IMR-90 (cell line): ENCODE results near the gene XPNPEP2.

Source experiments
- CHD1 ChIP-seq: IDR thresholded peaks from 2 replicates; pipeline ENCODE4 v1.6.1; 2012; ENCODE audit warnings: low read depth, low read length, improper control_type of control experiment
- SMC3 ChIP-seq: fragments of 150-350 bp; IDR thresholded peaks from 2 replicates; pipeline ENCODE4 v1.6.1; 2016; ENCODE audit warnings: low read depth, mild to moderate bottlenecking, antibody characterized with exemption, low read length, moderate library complexity
- TF ChIP-seq, protein P1 (sequence below): conservative IDR thresholded peaks from 2 replicates; pipeline ENCODE4 v1.5.1; 2012; ENCODE audit warnings: mild to moderate bottlenecking, low read depth, low read length, improper control_type of control experiment

GRCh38 chrX:129781134-129781672, 42.4 kb downstream of the XPNPEP2 start:
- TF ChIP-seq, protein P1, sequence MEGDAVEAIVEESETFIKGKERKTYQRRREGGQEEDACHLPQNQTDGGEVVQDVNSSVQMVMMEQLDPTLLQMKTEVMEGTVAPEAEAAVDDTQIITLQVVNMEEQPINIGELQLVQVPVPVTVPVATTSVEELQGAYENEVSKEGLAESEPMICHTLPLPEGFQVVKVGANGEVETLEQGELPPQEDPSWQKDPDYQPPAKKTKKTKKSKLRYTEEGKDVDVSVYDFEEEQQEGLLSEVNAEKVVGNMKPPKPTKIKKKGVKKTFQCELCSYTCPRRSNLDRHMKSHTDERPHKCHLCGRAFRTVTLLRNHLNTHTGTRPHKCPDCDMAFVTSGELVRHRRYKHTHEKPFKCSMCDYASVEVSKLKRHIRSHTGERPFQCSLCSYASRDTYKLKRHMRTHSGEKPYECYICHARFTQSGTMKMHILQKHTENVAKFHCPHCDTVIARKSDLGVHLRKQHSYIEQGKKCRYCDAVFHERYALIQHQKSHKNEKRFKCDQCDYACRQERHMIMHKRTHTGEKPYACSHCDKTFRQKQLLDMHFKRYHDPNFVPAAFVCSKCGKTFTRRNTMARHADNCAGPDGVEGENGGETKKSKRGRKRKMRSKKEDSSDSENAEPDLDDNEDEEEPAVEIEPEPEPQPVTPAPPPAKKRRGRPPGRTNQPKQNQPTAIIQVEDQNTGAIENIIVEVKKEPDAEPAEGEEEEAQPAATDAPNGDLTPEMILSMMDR, result no peak
- TF ChIP-seq CHD1 (no peak), SMC3 (no peak)
